ENCODE data around the gene CDH4. TPM values are rescaled to one million over a fixed set of nuclear protein-coding genes. Genes with fewer than 3 reads are reported as not detected.

The CDH4 gene
- polyA plus RNA-seq, 4 donors, result 0.09 to 4.1 (median 0.25) TPM

- no peak overlapping the region for H3K27ac ChIP-seq (ENCODE audit: low read depth in 1 of 3, low read length in 2 of 3)
- no peaks in the 10 kb centered on the region for H3K9me3 ChIP-seq (ENCODE audit: control insufficient read depth in 2 of 2, insufficient read depth in 1 of 2, low read depth in 1 of 2, low read length in 1 of 2)
- WGBS, 3 donors, result 53 to 76% (median 61%) methylated on average over 10 of the region's 10 CpGs
- DNase-seq (no peak), FAIRE-seq (no peak)
- no peaks in the 10 kb centered on the region for H3K4me1 ChIP-seq (ENCODE audit: control insufficient read depth in 3 of 3, insufficient read depth in 2 of 3, low read depth in 1 of 3, low read length in 2 of 3)
- H3K36me3 ChIP-seq (ENCODE audit: control insufficient read depth in 3 of 3, insufficient read depth in 2 of 3, low read depth in 1 of 3, low read length in 3 of 3), result no peaks in the 10 kb centered on the region
- no peaks in the 10 kb centered on the region for H3K27me3 ChIP-seq (ENCODE audit: control insufficient read depth in 3 of 3, insufficient read depth in 3 of 3, low read length in 3 of 3)
- H3K4me3 ChIP-seq (ENCODE audit: low read depth in 1 of 3, low read length in 3 of 3), result no peak overlapping the region
Observed at GRCh38 chr20:61621852-61622251, 369.8 kb downstream of the CDH4 start.

- Histone ChIP-seq H3K27ac (ENCODE audit: low read depth in 1 of 3, low read length in 2 of 3) (no peak overlapping the region), H3K9me3 (ENCODE audit: control insufficient read depth in 2 of 2, insufficient read depth in 1 of 2, low read depth in 1 of 2, low read length in 1 of 2) (no peaks in the 10 kb centered on the region), H3K27me3 (ENCODE audit: control insufficient read depth in 3 of 3, insufficient read depth in 3 of 3, low read length in 3 of 3) (peaks cover 0 to 2% (median 0%) of the 10 kb centered on the region in 3 donors), H3K4me1 (ENCODE audit: control insufficient read depth in 3 of 3, insufficient read depth in 2 of 3, low read depth in 1 of 3, low read length in 2 of 3) (no peaks in the 10 kb centered on the region), H3K4me3 (ENCODE audit: low read depth in 1 of 3, low read length in 3 of 3) (no peak overlapping the region), H3K36me3 (ENCODE audit: control insufficient read depth in 3 of 3, insufficient read depth in 2 of 3, low read depth in 1 of 3, low read length in 3 of 3) (no peaks in the 10 kb centered on the region)
- 75 to 82% (median 81%) methylated on average over 11 of the region's 11 CpGs for WGBS, 3 donors
- DNase-seq (no peak), FAIRE-seq (no peak)
Observed at GRCh38 chr20:61623451-61623850, 371.4 kb downstream of the CDH4 start.

- WGBS, 3 donors, result 66 to 78% (median 66%) methylated on average over 8 of the region's 8 CpGs
- Histone ChIP-seq H3K9me3 (ENCODE audit: control insufficient read depth in 2 of 2, insufficient read depth in 1 of 2, low read depth in 1 of 2, low read length in 1 of 2) (no peaks in the 10 kb centered on the region), H3K27me3 (ENCODE audit: control insufficient read depth in 3 of 3, insufficient read depth in 3 of 3, low read length in 3 of 3) (peaks cover 0 to 2% (median 0%) of the 10 kb centered on the region in 3 donors), H3K36me3 (ENCODE audit: control insufficient read depth in 3 of 3, insufficient read depth in 2 of 3, low read depth in 1 of 3, low read length in 3 of 3) (no peaks in the 10 kb centered on the region), H3K4me3 (ENCODE audit: low read depth in 1 of 3, low read length in 3 of 3) (no peak overlapping the region), H3K27ac (ENCODE audit: low read depth in 1 of 3, low read length in 2 of 3) (no peak overlapping the region), H3K4me1 (ENCODE audit: control insufficient read depth in 3 of 3, insufficient read depth in 2 of 3, low read depth in 1 of 3, low read length in 2 of 3) (no peaks in the 10 kb centered on the region)
- DNase-seq (no peak), FAIRE-seq (no peak)
Observed at GRCh38 chr20:61625246-61625645, 373.2 kb downstream of the CDH4 start.

GRCh38 chr20:61626412-61626811 lies 374.4 kb downstream of the CDH4 start:
- 61 to 73% (median 62%) methylated on average over 12 of the region's 12 CpGs for WGBS, 3 donors
- Histone ChIP-seq H3K27ac (ENCODE audit: low read depth in 1 of 3, low read length in 2 of 3) (no peak overlapping the region), H3K27me3 (ENCODE audit: control insufficient read depth in 3 of 3, insufficient read depth in 3 of 3, low read length in 3 of 3) (peaks cover 0 to 2% (median 0%) of the 10 kb centered on the region in 3 donors), H3K36me3 (ENCODE audit: control insufficient read depth in 3 of 3, insufficient read depth in 2 of 3, low read depth in 1 of 3, low read length in 3 of 3) (no peaks in the 10 kb centered on the region), H3K4me3 (ENCODE audit: low read depth in 1 of 3, low read length in 3 of 3) (no peak overlapping the region), H3K4me1 (ENCODE audit: control insufficient read depth in 3 of 3, insufficient read depth in 2 of 3, low read depth in 1 of 3, low read length in 2 of 3) (no peaks in the 10 kb centered on the region), H3K9me3 (ENCODE audit: control insufficient read depth in 2 of 2, insufficient read depth in 1 of 2, low read depth in 1 of 2, low read length in 1 of 2) (no peaks in the 10 kb centered on the region)
- FAIRE-seq (no peak), DNase-seq (no peak)

GRCh38 chr20:61627791-61628415 lies 375.8 kb downstream of the CDH4 start:
- Histone ChIP-seq H3K27me3 (ENCODE audit: control insufficient read depth in 3 of 3, insufficient read depth in 3 of 3, low read length in 3 of 3) (peaks cover 0 to 2% (median 0%) of the 10 kb centered on the region in 3 donors), H3K4me3 (ENCODE audit: low read depth in 1 of 3, low read length in 3 of 3) (no peak overlapping the region), H3K9me3 (ENCODE audit: control insufficient read depth in 2 of 2, insufficient read depth in 1 of 2, low read depth in 1 of 2, low read length in 1 of 2) (no peaks in the 10 kb centered on the region), H3K4me1 (ENCODE audit: control insufficient read depth in 3 of 3, insufficient read depth in 2 of 3, low read depth in 1 of 3, low read length in 2 of 3) (no peaks in the 10 kb centered on the region), H3K27ac (ENCODE audit: low read depth in 1 of 3, low read length in 2 of 3) (no peak overlapping the region), H3K36me3 (ENCODE audit: control insufficient read depth in 3 of 3, insufficient read depth in 2 of 3, low read depth in 1 of 3, low read length in 3 of 3) (no peaks in the 10 kb centered on the region)
- FAIRE-seq (no peak), DNase-seq (no peak)
- WGBS, 3 donors, result 79 to 81% (median 79%) methylated on average over 24 to 27 of the region's 27 CpGs

GRCh38 chr20:61628480-61628879 lies 376.4 kb downstream of the CDH4 start:
- WGBS, 3 donors, result 56 to 70% (median 63%) methylated on average over 9 to 10 of the region's 10 CpGs
- no peak for FAIRE-seq

GRCh38 chr20:61628901-61629601 lies 377.0 kb downstream of the CDH4 start:
- DNase-seq (no peak), FAIRE-seq (no peak)
- Histone ChIP-seq H3K4me3 (ENCODE audit: low read depth in 1 of 3, low read length in 3 of 3) (no peak overlapping the region), H3K4me1 (ENCODE audit: control insufficient read depth in 3 of 3, insufficient read depth in 2 of 3, low read depth in 1 of 3, low read length in 2 of 3) (no peaks in the 10 kb centered on the region), H3K9me3 (ENCODE audit: control insufficient read depth in 2 of 2, insufficient read depth in 1 of 2, low read depth in 1 of 2, low read length in 1 of 2) (no peaks in the 10 kb centered on the region), H3K27me3 (ENCODE audit: control insufficient read depth in 3 of 3, insufficient read depth in 3 of 3, low read length in 3 of 3) (peaks cover 0 to 2% (median 0%) of the 10 kb centered on the region in 3 donors), H3K27ac (ENCODE audit: low read depth in 1 of 3, low read length in 2 of 3) (no peak overlapping the region), H3K36me3 (ENCODE audit: control insufficient read depth in 3 of 3, insufficient read depth in 2 of 3, low read depth in 1 of 3, low read length in 3 of 3) (no peaks in the 10 kb centered on the region)
- WGBS, 3 donors, result 46 to 55% (median 48%) methylated on average over 17 of the region's 17 CpGs

More at GRCh38 chr20:61628480-61628879, 376.4 kb downstream of the CDH4 start:
- Histone ChIP-seq H3K27me3 (ENCODE audit: control insufficient read depth in 3 of 3, insufficient read depth in 3 of 3, low read length in 3 of 3) (peaks cover 0 to 2% (median 0%) of the 10 kb centered on the region in 3 donors), H3K4me3 (ENCODE audit: low read depth in 1 of 3, low read length in 3 of 3) (no peak overlapping the region), H3K9me3 (ENCODE audit: control insufficient read depth in 2 of 2, insufficient read depth in 1 of 2, low read depth in 1 of 2, low read length in 1 of 2) (no peaks in the 10 kb centered on the region), H3K4me1 (ENCODE audit: control insufficient read depth in 3 of 3, insufficient read depth in 2 of 3, low read depth in 1 of 3, low read length in 2 of 3) (no peaks in the 10 kb centered on the region), H3K36me3 (ENCODE audit: control insufficient read depth in 3 of 3, insufficient read depth in 2 of 3, low read depth in 1 of 3, low read length in 3 of 3) (no peaks in the 10 kb centered on the region), H3K27ac (ENCODE audit: low read depth in 1 of 3, low read length in 2 of 3) (no peak overlapping the region)
- no peak for DNase-seq

- Histone ChIP-seq H3K4me1 (ENCODE audit: control insufficient read depth in 3 of 3, insufficient read depth in 2 of 3, low read depth in 1 of 3, low read length in 2 of 3) (no peaks in the 10 kb centered on the region), H3K9me3 (ENCODE audit: control insufficient read depth in 2 of 2, insufficient read depth in 1 of 2, low read depth in 1 of 2, low read length in 1 of 2) (no peaks in the 10 kb centered on the region), H3K36me3 (ENCODE audit: control insufficient read depth in 3 of 3, insufficient read depth in 2 of 3, low read depth in 1 of 3, low read length in 3 of 3) (no peaks in the 10 kb centered on the region), H3K27me3 (ENCODE audit: control insufficient read depth in 3 of 3, insufficient read depth in 3 of 3, low read length in 3 of 3) (peaks cover 0 to 2% (median 0%) of the 10 kb centered on the region in 3 donors), H3K4me3 (ENCODE audit: low read depth in 1 of 3, low read length in 3 of 3) (no peak overlapping the region), H3K27ac (ENCODE audit: low read depth in 1 of 3, low read length in 2 of 3) (no peak overlapping the region)
- no peak for DNase-seq
- FAIRE-seq, result no peak
- WGBS, 3 donors, result 63 to 74% (median 74%) methylated on average over 24 to 25 of the region's 25 CpGs
Observed at GRCh38 chr20:61629602-61630390, 377.7 kb downstream of the CDH4 start.
